Tibial nerve (tissue), 4 donors: ENCODE measurements around the gene ATP5ME.

Experiments
- EP300 ChIP-seq, 2 donors: sonication (generic); formaldehyde crosslinking; IDR thresholded peaks; one replicate each; pipeline ENCODE4 v1.6.1; 2017; ENCODE audit warnings: antibody characterized with exemption in 2 of 2, mild to moderate bottlenecking in 1 of 2
- POLR2A ChIP-seq, 2 donors: fragments of 450-650 bp; IDR thresholded peaks; one replicate each; pipeline ENCODE4 v1.6.1; 2017; ENCODE audit warnings: antibody characterized with exemption in 2 of 2, mild to moderate bottlenecking in 2 of 2, moderate library complexity in 2 of 2
- TF ChIP-seq, protein P1 (sequence below), 5 experiments: fragments of 200-600 bp in 3 of 5; fragments of 450-650 bp in 2 of 5; sonication (generic) in 3 of 5; IDR thresholded peaks; one replicate each; pipeline ENCODE4 v1.5.1; 2016 to 2019; ENCODE audit warnings: antibody characterized with exemption in 5 of 5, mild to moderate bottlenecking in 3 of 5, moderate library complexity in 2 of 5

DNA sequence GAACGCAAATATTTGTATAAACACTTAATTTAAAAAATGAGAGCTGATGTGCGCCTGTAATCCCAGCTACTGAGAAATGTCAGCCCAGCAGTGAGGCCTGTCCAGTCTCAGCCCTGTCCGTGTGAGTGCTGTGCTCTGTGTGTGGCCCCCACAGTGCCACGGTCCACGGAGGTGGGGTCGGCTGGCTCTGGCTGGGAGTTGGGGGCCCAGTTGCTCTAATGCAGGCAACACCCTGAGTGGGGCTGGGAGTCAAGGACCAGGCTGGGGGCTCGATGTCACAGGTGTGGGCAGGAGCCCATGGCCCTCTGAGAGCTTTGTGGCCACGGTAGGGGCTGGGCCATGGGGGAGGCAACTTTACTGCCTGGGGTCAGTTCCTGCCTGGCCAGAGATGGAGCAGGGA lies 44.4 kb upstream of the ATP5ME start:
- TF ChIP-seq, protein P1, sequence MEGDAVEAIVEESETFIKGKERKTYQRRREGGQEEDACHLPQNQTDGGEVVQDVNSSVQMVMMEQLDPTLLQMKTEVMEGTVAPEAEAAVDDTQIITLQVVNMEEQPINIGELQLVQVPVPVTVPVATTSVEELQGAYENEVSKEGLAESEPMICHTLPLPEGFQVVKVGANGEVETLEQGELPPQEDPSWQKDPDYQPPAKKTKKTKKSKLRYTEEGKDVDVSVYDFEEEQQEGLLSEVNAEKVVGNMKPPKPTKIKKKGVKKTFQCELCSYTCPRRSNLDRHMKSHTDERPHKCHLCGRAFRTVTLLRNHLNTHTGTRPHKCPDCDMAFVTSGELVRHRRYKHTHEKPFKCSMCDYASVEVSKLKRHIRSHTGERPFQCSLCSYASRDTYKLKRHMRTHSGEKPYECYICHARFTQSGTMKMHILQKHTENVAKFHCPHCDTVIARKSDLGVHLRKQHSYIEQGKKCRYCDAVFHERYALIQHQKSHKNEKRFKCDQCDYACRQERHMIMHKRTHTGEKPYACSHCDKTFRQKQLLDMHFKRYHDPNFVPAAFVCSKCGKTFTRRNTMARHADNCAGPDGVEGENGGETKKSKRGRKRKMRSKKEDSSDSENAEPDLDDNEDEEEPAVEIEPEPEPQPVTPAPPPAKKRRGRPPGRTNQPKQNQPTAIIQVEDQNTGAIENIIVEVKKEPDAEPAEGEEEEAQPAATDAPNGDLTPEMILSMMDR (IDR thresholded peaks at IDR 0.05): no peak
- TF ChIP-seq EP300 (IDR thresholded peaks at IDR 0.05): no peak
- no peak for TF ChIP-seq POLR2A (IDR thresholded peaks at IDR 0.05)
